22Rv1 (cell line): ENCODE results near the gene ACTG1.

ENCODE experiments used
- H3K27ac ChIP-seq: fragments of 450-650 bp; 2 replicates; pipeline ENCODE4 v1.5.1; 2017
- CTCF ChIP-seq: fragments of 450-650 bp; IDR thresholded peaks from 2 replicates; pipeline ENCODE4 v1.5.1; 2017; ENCODE audit warnings: mild to moderate bottlenecking
- ZFX ChIP-seq: fragments of 450-650 bp; IDR thresholded peaks from 2 replicates; pipeline ENCODE4 v1.6.1; 2017; ENCODE audit warnings: antibody characterized with exemption, borderline replicate concordance

The ACTG1 gene

GRCh38 chr17:81489012-81489997 lies 23.3 kb downstream of the ACTG1 start:
- H3K27ac ChIP-seq, result peak overlapping the region; percentile 92
- TF ChIP-seq CTCF, result no peak
- TF ChIP-seq ZFX, result no peak

- TF ChIP-seq CTCF, result no peak
- peak overlapping the region; percentile 92 for H3K27ac ChIP-seq
Measured at GRCh38 chr17:81488276-81488860, 24.2 kb downstream of the ACTG1 start.

GRCh38 chr17:81487487-81488275 lies 24.9 kb downstream of the ACTG1 start:
- peak overlapping the region; percentile 92 for H3K27ac ChIP-seq
- no peak for TF ChIP-seq ZFX
- no peak for TF ChIP-seq CTCF

- peak overlapping the region; percentile 92 for H3K27ac ChIP-seq
- TF ChIP-seq CTCF (no peak), ZFX (no peak)
Measured at GRCh38 chr17:81487089-81487486, 25.5 kb downstream of the ACTG1 start.

- H3K27ac ChIP-seq, result peak overlapping the region; percentile 23; the same call in 1 of the 2 replicates
- TF ChIP-seq ZFX (no peak), CTCF (no peak)
Measured at GRCh38 chr17:81486199-81486810, 26.3 kb downstream of the ACTG1 start.

- H3K27ac ChIP-seq, result peak overlapping the region; percentile 83
- TF ChIP-seq CTCF, result peak; percentile 98
- no peak for TF ChIP-seq ZFX
Measured at GRCh38 chr17:81484195-81484979, 28.2 kb downstream of the ACTG1 start.
